Adrenal gland (tissue), 12 donors: ENCODE results near the gene CACNA1C. TPM values are rescaled to one million over a fixed set of nuclear protein-coding genes. Genes with fewer than 3 reads are reported as not detected.
A peak's percentile ranks its signal among the peaks of the same experiment; 100 is the strongest.

ENCODE experiments used
- DNase-seq, 7 donors: peaks; one replicate each; pipeline ENCODE4 v3.0.0-alpha.2; 2019 to 2020
- H3K27ac ChIP-seq, 5 donors: fragments of 200-600 bp; sonication (generic) in 4 of 5; 1 replicate in 3 of 5; 2 replicates in 2 of 5; pipeline versions ENCODE4 v1.5.1 to v1.8.0; 2016 to 2020; ENCODE audit warnings: mild to moderate bottlenecking in 1 of 5
- H3K27me3 ChIP-seq: fragments of 200-600 bp; 2 replicates; pipeline ENCODE4 v1.8.0; 2021
- H3K36me3 ChIP-seq, 2 donors: fragments of 200-600 bp; replicated peaks in 1 of 2; 1 replicate in 1 of 2; 2 replicates in 1 of 2; pipeline versions ENCODE4 v1.5.1 to v1.8.0; 2018 to 2022
- H3K4me1 ChIP-seq, 2 donors: fragments of 200-600 bp; replicated peaks in 1 of 2; 1 replicate in 1 of 2; 2 replicates in 1 of 2; pipeline versions ENCODE4 v1.5.1 to v1.8.0; 2018 to 2021
- H3K4me3 ChIP-seq, 4 donors: fragments of 200-600 bp; sonication (generic) in 3 of 4; one replicate each; pipeline ENCODE4 v1.5.1; 2016 to 2018
- H3K9me3 ChIP-seq, 3 donors: fragments of 200-600 bp; sonication (generic) in 1 of 3; replicated peaks in 1 of 3; 1 replicate in 2 of 3; 2 replicates in 1 of 3; pipeline versions ENCODE4 v1.5.1 to v1.8.0; 2016 to 2021
- POLR2A ChIP-seq, 2 donors: fragments of 450-650 bp; IDR thresholded peaks; one replicate each; pipeline ENCODE4 v1.6.1; 2017; ENCODE audit warnings: antibody characterized with exemption in 2 of 2, mild to moderate bottlenecking in 2 of 2, moderate library complexity in 1 of 2
- WGBS, 4 donors: extraction: QIAGEN DNeasy Blood & Tissue Kit in 2 of 4; methylation state at CpG; one replicate each; pipeline versions ENCODE4 v1.1.5 to v1.1.7; 2013 to 2017; 5-methylcytosine and 5-hydroxymethylcytosine counted together
- intact Hi-C, 2 donors: fragments of 100-400 bp; cut with DNase I; formaldehyde crosslinking; loops; one replicate each; pipeline versions ENCODE4 v1.14.1 to v1.15.0; 2022 to 2023
- polyA plus RNA-seq, 3 donors: library from polyadenylated mRNA; stranded (reverse); fragments of 200-250 nt in 2 of 3; fragments of 350-450 nt in 1 of 3; fragmentation: Illumina TruSeq in 1 of 3; extraction: RNeasy Lipid Tissue Mini Kit (QIAGEN cat#74804) in 1 of 3; gene quantifications; one replicate each; pipeline ENCODE4 v1.2.3, GENCODE V29; 2013 to 2014
- total RNA-seq, 9 donors: library from RNA; depleted of rRNA in 4 of 9; stranded (reverse); fragments of >200 nt in 4 of 9; fragments of 120-200 nt in 1 of 9; fragmentation: NEBNext Ultra II Directional in 1 of 9; extraction: Animal tissue kit (Norgen Biotek cat#: 25700) in 1 of 9; gene quantifications; one replicate each; pipeline versions ENCODE4 v1.1.0 to v1.2.4, GENCODE V29; 2013 to 2023
- TF ChIP-seq, protein P1 (sequence below), 6 experiments: fragments of 450-650 bp in 4 of 6; fragments of 200-600 bp in 2 of 6; sonication (generic) in 1 of 6; IDR thresholded peaks; 1 replicate in 5 of 6; 2 replicates in 1 of 6; pipeline versions ENCODE4 v1.5.1 to v1.8.0; 2016 to 2021; ENCODE audit warnings: antibody characterized with exemption in 6 of 6, mild to moderate bottlenecking in 2 of 6, moderate library complexity in 1 of 6
- donor health status: healthy with polysubstance abuse.
- donor health status: Bipolar disorder and iron deficiency.
- donor health status: DM: yes; HTN: yes; CAD: no.
- donor health status: DM: no; HTN: no; CAD: no.
- donor health status: DM: no; HTN: no; CAD: no.
- donor health status: DM: yes; HTN: yes; CAD: no.

CACNA1C gene
- total and polyA plus RNA-seq, 12 donors: 1.4 to 5.8 (median 3.5) TPM

DNA sequence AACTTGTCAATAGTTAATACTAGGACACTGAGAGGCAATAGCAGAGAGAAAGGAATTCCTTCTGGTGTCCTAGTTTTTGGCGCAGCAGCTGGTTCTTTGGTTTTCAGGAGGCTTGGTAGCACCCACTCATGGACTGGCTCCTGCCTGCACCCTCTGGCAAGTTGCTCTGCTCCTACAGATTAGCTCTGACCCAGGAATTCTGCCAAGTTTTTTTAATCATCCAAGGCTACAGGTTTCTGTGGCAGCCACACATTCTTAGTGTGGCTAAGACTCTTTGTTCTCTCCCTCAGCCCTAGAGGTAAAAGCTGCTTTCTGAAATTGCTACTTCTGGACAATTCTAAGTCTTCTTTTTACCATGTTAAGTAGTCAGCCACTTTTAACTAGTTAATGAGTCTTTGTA, 670.0 kb downstream of the CACNA1C start:
- no peaks in the 10 kb centered on the region for H3K9me3 ChIP-seq
- H3K27me3 ChIP-seq: no peaks in the 10 kb centered on the region
- no peak overlapping the region for H3K4me3 ChIP-seq
- intact Hi-C loops: no loop called here
- H3K36me3 ChIP-seq: no peaks in the 10 kb centered on the region
- TF ChIP-seq, protein P1, sequence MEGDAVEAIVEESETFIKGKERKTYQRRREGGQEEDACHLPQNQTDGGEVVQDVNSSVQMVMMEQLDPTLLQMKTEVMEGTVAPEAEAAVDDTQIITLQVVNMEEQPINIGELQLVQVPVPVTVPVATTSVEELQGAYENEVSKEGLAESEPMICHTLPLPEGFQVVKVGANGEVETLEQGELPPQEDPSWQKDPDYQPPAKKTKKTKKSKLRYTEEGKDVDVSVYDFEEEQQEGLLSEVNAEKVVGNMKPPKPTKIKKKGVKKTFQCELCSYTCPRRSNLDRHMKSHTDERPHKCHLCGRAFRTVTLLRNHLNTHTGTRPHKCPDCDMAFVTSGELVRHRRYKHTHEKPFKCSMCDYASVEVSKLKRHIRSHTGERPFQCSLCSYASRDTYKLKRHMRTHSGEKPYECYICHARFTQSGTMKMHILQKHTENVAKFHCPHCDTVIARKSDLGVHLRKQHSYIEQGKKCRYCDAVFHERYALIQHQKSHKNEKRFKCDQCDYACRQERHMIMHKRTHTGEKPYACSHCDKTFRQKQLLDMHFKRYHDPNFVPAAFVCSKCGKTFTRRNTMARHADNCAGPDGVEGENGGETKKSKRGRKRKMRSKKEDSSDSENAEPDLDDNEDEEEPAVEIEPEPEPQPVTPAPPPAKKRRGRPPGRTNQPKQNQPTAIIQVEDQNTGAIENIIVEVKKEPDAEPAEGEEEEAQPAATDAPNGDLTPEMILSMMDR (IDR thresholded peaks at IDR 0.05): no peak
- no peak for TF ChIP-seq POLR2A (IDR thresholded peaks at IDR 0.05)
- DNase-seq: peak in 1 of 7 donors; percentile 36
- H3K27ac ChIP-seq: no peak overlapping the region
- no peaks in the 10 kb centered on the region for H3K4me1 ChIP-seq
- WGBS, 4 donors: 80 to 100% (median 87%) methylated on average over 1 of the region's 1 CpG

DNA sequence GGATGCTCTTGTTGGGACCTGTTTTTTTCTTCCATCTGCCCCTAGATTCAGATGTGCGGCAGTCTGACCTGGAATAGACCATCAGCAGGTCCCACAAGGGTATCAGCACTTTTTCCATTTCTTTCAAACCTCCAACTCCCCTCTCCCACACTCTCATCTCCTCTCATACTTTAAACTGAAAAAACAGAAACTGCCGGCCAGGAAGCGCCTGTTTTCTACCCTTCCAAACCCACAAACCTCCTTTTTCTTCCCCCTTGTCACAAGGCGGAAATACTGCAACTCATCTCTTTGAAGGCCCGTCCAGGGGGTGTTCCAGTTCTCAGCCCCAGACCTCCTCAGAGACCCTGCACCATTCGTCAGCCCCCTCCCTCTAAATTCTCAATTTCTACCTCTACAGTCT, 679.5 kb downstream of the CACNA1C start:
- H3K9me3 ChIP-seq: no peaks in the 10 kb centered on the region
- H3K4me1 ChIP-seq: no peaks in the 10 kb centered on the region
- no peak overlapping the region for H3K4me3 ChIP-seq
- H3K27me3 ChIP-seq: peaks cover 3% of the 10 kb centered on the region
- no peak overlapping the region for H3K27ac ChIP-seq
- TF ChIP-seq, protein P1 (IDR thresholded peaks at IDR 0.05): no peak
- no peak for TF ChIP-seq POLR2A (IDR thresholded peaks at IDR 0.05)
- DNase-seq: no peak
- H3K36me3 ChIP-seq: no peaks in the 10 kb centered on the region
- intact Hi-C loops: no loop called here
- 50 to 60% (median 55%) methylated on average over 6 of the region's 6 CpGs for WGBS, 4 donors

DNA sequence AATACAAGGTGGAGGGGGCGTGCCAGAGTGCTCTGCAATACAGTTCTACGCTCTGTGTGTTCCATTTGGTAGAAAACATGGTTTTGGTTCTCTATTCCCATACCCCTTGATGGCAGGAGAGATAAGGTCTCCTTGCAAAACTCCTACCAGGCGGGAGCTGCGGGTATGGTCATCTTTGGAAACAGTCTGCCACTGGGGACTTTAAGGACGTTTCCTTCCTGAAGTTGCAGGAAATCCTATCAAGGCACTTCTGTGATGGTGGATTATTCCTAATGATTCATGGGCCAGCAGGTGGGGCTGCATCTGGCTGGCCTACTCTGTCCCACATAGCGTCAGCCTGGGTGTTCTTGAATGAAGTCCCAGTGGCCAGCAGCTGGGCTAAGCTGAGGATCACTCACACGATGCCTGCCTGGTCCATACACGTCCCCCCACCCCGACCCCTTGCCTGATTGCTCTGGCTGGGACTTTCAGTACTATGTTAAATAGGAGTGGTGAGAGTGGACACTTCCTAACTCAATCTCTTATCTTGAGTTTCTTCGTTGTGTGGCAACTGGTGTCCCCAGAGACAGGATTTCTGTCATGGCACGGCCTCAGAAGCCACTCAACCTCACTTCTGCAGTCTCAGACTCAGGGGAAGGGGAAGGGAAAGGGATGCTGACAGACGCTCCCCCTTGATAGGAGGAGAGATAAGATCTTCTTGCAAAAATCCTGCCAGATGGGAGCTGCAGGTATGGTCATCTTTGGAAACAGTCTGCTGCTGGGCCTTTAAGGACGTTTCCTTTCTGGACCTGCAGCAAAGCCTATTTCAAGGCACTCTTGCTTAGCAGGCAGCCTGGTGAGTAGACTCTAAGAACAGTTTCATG, 680.9 kb downstream of the CACNA1C start:
- H3K9me3 ChIP-seq: no peaks in the 10 kb centered on the region
- no peak for TF ChIP-seq POLR2A (IDR thresholded peaks at IDR 0.05)
- TF ChIP-seq, protein P1 (IDR thresholded peaks at IDR 0.05): no peak
- H3K4me3 ChIP-seq: no peak overlapping the region
- intact Hi-C loops: no loop called here
- no peak overlapping the region for H3K27ac ChIP-seq
- H3K4me1 ChIP-seq: no peaks in the 10 kb centered on the region
- no peak for DNase-seq
- H3K27me3 ChIP-seq: peaks cover 3% of the 10 kb centered on the region
- no peaks in the 10 kb centered on the region for H3K36me3 ChIP-seq
- 38 to 55% (median 47%) methylated on average over 12 to 13 of the region's 13 CpGs for WGBS, 4 donors

DNA sequence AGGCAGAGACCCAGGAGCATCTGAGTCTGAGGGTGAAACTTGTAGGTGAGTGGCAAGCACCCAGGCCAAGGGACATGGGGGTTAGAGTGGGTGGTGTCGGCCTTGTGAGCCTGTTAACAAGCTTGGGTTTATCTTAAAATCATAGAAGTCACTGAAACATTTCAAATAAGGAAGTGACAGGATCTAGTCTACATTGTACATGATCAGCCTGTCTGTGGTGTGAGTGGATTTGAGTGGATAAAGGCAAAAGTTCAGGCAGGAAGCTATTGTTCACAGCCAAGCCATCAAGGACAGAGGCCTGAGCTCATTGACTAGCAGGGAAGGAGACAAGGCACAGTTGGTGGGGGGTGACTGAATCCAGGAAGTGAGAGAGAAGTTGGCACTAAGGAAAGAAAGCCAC, 682.6 kb downstream of the CACNA1C start:
- Histone ChIP-seq H3K27ac (no peak overlapping the region), H3K4me1 (no peaks in the 10 kb centered on the region), H3K27me3 (peaks cover 3% of the 10 kb centered on the region), H3K36me3 (no peaks in the 10 kb centered on the region), H3K9me3 (no peaks in the 10 kb centered on the region), H3K4me3 (no peak overlapping the region)
- 82 to 92% (median 85%) methylated on average over 1 of the region's 1 CpG for WGBS, 4 donors
- no peak for TF ChIP-seq POLR2A (IDR thresholded peaks at IDR 0.05)
- TF ChIP-seq, protein P1 (IDR thresholded peaks at IDR 0.05): no peak
- intact Hi-C loops: no loop called here
- DNase-seq: no peak
